ENCODE results near the gene SMARCC1.
A peak's percentile ranks its signal among the peaks of the same experiment; 100 is the strongest.

Gene SMARCC1

GRCh38 chr3:47583320-47584075 is 198.2 kb downstream of the SMARCC1 start:
- Mint-ChIP-seq H3K4me3 (no peak overlapping the region), H3K27me3 (peaks cover 23% of the 10 kb centered on the region), H3K9me3 (no peaks in the 10 kb centered on the region), H3K36me3 (ENCODE audit: low read depth) (peaks cover 25% of the 10 kb centered on the region), H3K4me1 (ENCODE audit: low read depth) (no peaks in the 10 kb centered on the region), H3K27ac (peak overlapping the region; percentile 19)

DNA sequence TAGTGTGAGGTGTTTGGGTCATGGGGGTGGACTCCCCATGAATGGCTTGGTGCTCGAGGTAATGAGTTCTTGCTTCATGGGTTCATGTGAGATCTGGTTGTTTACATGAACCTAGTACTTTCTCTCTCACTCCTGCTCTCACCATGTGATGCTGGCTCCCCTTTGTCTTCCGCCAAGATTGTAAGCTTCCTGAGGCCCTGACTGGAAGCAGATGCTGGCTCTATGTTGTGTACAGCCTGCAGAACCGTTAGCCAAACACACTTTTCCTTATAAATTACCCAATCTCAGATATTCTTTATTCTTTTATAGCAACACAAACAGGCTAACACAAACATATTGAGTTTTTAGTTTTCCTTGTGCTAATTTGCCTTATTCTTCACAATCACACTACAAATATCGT is 199.9 kb downstream of the SMARCC1 start:
- Mint-ChIP-seq H3K27ac (no peak overlapping the region), H3K27me3 (peaks cover 28% of the 10 kb centered on the region)

GRCh38 chr3:47581422-47581821 is 200.3 kb downstream of the SMARCC1 start:
- no peak overlapping the region for H3K4me3 Mint-ChIP-seq
- no peak overlapping the region for H3K27ac Mint-ChIP-seq
- H3K36me3 Mint-ChIP-seq (ENCODE audit: low read depth): peaks cover 9% of the 10 kb centered on the region
- H3K4me1 Mint-ChIP-seq (ENCODE audit: low read depth): peaks cover 3% of the 10 kb centered on the region
- H3K9me3 Mint-ChIP-seq: no peaks in the 10 kb centered on the region
- peaks cover 28% of the 10 kb centered on the region for H3K27me3 Mint-ChIP-seq

More for the DNA sequence above, 199.9 kb downstream of the SMARCC1 start:
- Mint-ChIP-seq H3K4me3 (no peak overlapping the region), H3K9me3 (no peaks in the 10 kb centered on the region), H3K4me1 (ENCODE audit: low read depth) (peaks cover 3% of the 10 kb centered on the region), H3K36me3 (ENCODE audit: low read depth) (peaks cover 12% of the 10 kb centered on the region)

- Mint-ChIP-seq H3K9me3 (no peaks in the 10 kb centered on the region), H3K27ac (no peak overlapping the region), H3K36me3 (ENCODE audit: low read depth) (peaks cover 4% of the 10 kb centered on the region), H3K27me3 (peaks cover 30% of the 10 kb centered on the region), H3K4me1 (ENCODE audit: low read depth) (peaks cover 3% of the 10 kb centered on the region), H3K4me3 (no peak overlapping the region)
Measured at GRCh38 chr3:47580481-47580880, 201.2 kb downstream of the SMARCC1 start.

GRCh38 chr3:47579875-47580274 is 201.8 kb downstream of the SMARCC1 start:
- Mint-ChIP-seq H3K27me3 (peaks cover 36% of the 10 kb centered on the region), H3K27ac (no peak overlapping the region), H3K9me3 (no peaks in the 10 kb centered on the region), H3K36me3 (ENCODE audit: low read depth) (no peaks in the 10 kb centered on the region), H3K4me1 (ENCODE audit: low read depth) (peaks cover 3% of the 10 kb centered on the region), H3K4me3 (peak overlapping the region; percentile 14)

DNA sequence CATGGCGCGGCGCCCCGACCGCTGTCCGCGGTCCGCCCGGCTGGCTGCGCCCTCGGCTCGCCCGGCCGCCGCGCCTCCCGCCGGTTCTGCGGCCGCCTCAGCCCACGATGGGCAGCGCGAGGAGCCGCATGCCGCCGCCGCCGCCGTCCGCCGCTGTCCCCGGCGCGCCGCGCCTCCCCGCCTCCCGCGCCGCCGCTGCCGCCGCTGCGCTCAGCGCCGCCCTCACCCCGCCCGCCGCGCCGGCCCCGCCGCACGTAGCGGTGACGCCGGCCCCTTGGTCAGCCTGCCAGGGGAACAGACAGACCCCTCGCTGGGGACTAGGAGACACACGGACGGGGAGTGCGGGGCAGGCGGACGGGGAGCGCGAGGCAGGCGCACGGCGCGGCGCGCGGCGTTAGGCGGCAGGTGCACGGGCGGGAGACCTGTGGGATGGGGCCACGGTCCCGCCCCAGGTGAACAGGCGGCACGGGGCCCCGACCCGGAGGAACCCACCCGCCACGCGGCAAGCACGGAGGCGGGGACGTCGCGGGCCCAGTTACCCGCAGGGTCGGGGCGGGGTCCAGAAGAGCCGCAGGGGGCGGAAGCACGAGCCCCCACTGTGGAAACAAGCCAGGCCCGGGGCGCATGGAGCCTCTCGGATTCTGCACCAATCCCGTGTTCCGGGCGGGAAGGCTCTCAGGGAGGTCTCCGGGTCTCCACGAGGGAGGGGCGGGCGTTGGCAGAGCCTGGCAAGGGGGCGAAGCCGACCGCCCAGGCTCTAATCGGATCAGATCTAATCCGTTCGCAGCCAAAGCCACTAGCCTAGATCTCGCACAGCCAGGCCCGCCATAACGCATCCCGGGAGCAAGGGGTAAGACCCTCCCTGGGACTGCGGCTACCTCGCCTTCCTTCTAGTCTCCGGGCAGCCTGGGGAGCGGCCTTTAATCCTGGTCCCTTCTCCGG is 202.7 kb downstream of the SMARCC1 start, which contains the start of gene CSPG5:
Gene CSPG5 (minus strand): TSS at position 175 of the 942 bp plus-strand sequence. CDS start 172 bp downstream, at position 3.
- H3K4me3 Mint-ChIP-seq: peak within 1 kb of the TSS; percentile 54
- no peak within 1 kb of the TSS for H3K27ac Mint-ChIP-seq
- no peaks in the 10 kb centered on the region for H3K36me3 Mint-ChIP-seq (ENCODE audit: low read depth)
- no peaks in the 10 kb centered on the region for H3K9me3 Mint-ChIP-seq
- peaks cover 42% of the 10 kb centered on the region for H3K27me3 Mint-ChIP-seq
- peaks cover 3% of the 10 kb centered on the region for H3K4me1 Mint-ChIP-seq (ENCODE audit: low read depth)

- H3K4me1 Mint-ChIP-seq (ENCODE audit: low read depth): peaks cover 3% of the 10 kb centered on the region
- H3K4me3 Mint-ChIP-seq: peak overlapping the region; percentile 54
- no peak overlapping the region for H3K27ac Mint-ChIP-seq
- H3K27me3 Mint-ChIP-seq: peaks cover 50% of the 10 kb centered on the region
- H3K36me3 Mint-ChIP-seq (ENCODE audit: low read depth): no peaks in the 10 kb centered on the region
- H3K9me3 Mint-ChIP-seq: no peaks in the 10 kb centered on the region
Measured at GRCh38 chr3:47578119-47578632, 203.5 kb downstream of the SMARCC1 start.

- Mint-ChIP-seq H3K27me3 (peaks cover 52% of the 10 kb centered on the region), H3K27ac (no peak overlapping the region), H3K4me3 (peak overlapping the region; percentile 54), H3K4me1 (ENCODE audit: low read depth) (peaks cover 3% of the 10 kb centered on the region), H3K36me3 (ENCODE audit: low read depth) (no peaks in the 10 kb centered on the region), H3K9me3 (no peaks in the 10 kb centered on the region)
Measured at GRCh38 chr3:47577583-47578118, 204.0 kb downstream of the SMARCC1 start.

- Mint-ChIP-seq H3K4me3 (no peak overlapping the region), H3K36me3 (ENCODE audit: low read depth) (no peaks in the 10 kb centered on the region), H3K27me3 (peaks cover 29% of the 10 kb centered on the region), H3K9me3 (no peaks in the 10 kb centered on the region), H3K27ac (no peak overlapping the region), H3K4me1 (ENCODE audit: low read depth) (peaks cover 3% of the 10 kb centered on the region)
Measured at GRCh38 chr3:47573190-47574172, 208.2 kb downstream of the SMARCC1 start.

DNA sequence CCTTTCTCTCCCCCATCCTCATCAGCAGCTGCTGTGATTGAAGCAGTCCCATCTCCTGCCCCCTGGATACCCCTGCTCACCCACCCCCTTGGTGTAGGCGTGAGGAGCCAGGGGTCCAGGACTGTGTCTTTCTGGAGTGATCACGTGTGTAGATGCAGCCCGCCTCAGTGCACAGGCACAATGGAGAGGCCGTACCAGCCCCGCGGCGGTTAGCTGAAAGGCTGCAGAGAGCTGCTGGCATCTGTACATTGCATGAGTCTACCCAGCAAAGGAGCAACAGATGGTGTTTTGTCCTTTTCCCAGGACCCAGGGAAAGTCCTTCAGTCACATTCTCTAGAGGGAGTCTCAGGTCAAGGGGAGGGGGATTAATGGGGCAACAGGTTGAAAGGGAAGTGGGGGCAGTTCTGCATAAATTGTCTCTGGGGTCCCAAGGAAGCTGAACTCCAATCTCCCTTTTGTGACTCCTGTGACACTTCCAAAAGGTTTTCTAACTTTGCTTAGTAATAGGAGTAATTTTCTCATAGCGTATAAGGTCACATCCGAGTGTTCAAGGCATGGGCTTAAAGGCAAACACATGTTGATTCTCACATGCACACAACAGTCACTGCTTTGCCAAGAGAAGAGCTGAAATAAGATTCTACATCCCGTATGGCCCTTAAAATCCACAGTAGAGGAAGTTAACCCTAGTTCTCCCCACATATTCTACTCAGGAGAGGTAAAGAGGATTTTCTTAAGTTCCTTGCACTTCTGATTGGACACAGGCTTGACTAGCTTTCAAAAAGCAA is 210.1 kb downstream of the SMARCC1 start:
- Mint-ChIP-seq H3K4me3 (no peak overlapping the region), H3K36me3 (ENCODE audit: low read depth) (no peaks in the 10 kb centered on the region), H3K9me3 (no peaks in the 10 kb centered on the region), H3K4me1 (ENCODE audit: low read depth) (no peaks in the 10 kb centered on the region), H3K27ac (no peak overlapping the region), H3K27me3 (peaks cover 24% of the 10 kb centered on the region)

DNA sequence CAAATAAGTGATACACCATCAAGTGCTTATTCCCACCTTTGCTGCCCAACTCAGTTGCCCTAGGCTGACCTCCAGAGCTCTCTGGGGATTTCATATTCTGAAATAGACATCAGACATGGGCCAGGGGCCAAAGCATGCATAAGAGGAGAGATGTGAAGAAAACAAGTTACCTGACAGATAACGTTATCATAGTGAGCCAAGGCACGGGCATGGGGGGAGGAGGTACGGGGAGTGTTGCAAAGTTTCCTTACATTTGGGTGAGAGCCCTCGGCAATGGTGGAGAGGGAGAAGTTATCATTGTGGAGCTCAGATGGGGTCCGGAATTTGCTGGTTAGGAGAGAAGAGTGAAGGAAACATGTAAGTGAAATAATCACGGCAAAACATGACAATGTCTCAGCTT is 212.8 kb downstream of the SMARCC1 start:
- H3K4me3 Mint-ChIP-seq: no peak overlapping the region
- H3K27ac Mint-ChIP-seq: no peak overlapping the region
- H3K36me3 Mint-ChIP-seq (ENCODE audit: low read depth): no peaks in the 10 kb centered on the region
- peaks cover 10% of the 10 kb centered on the region for H3K27me3 Mint-ChIP-seq
- H3K9me3 Mint-ChIP-seq: no peaks in the 10 kb centered on the region
- no peaks in the 10 kb centered on the region for H3K4me1 Mint-ChIP-seq (ENCODE audit: low read depth)

GRCh38 chr3:47567149-47567548 is 214.5 kb downstream of the SMARCC1 start:
- no peaks in the 10 kb centered on the region for H3K9me3 Mint-ChIP-seq
- no peaks in the 10 kb centered on the region for H3K36me3 Mint-ChIP-seq (ENCODE audit: low read depth)
- no peak overlapping the region for H3K27ac Mint-ChIP-seq

DNA sequence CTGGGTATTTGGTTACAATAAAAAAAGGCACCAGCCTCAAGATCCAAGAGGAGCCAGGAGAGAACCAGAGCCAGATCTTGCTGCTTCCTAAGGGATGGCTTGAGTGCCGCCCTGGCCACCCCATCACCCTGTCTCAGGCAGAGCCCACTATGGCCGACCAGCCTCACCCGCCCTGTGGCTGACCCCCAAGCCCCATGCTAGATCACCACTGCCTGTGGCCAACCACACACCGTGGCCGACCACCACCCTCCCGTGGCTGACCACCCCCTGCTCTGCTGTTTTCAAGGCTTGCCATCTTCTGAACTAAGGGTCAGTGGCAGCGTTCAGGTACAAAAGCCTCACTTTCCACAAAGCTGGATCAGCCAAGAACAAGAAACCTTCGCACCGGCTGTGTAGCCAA is 215.0 kb downstream of the SMARCC1 start:
- no peaks in the 10 kb centered on the region for H3K27me3 Mint-ChIP-seq
- H3K4me1 Mint-ChIP-seq (ENCODE audit: low read depth): no peaks in the 10 kb centered on the region
- H3K27ac Mint-ChIP-seq: no peak overlapping the region
- H3K36me3 Mint-ChIP-seq (ENCODE audit: low read depth): no peaks in the 10 kb centered on the region
- no peak overlapping the region for H3K4me3 Mint-ChIP-seq
- H3K9me3 Mint-ChIP-seq: no peaks in the 10 kb centered on the region

More at GRCh38 chr3:47567149-47567548, 214.5 kb downstream of the SMARCC1 start:
- Mint-ChIP-seq H3K4me1 (ENCODE audit: low read depth) (no peaks in the 10 kb centered on the region), H3K27me3 (no peaks in the 10 kb centered on the region), H3K4me3 (no peak overlapping the region)
